OCI-LY7 (cell line): ENCODE results near the gene PTCD1.

Experiments
- EZH2phosphoT487 ChIP-seq: fragments of 200-600 bp; sonication (generic); IDR thresholded peaks from 2 replicates; pipeline ENCODE4 v1.6.1; 2018; ENCODE audit warnings: low read depth, borderline replicate concordance, mild to moderate bottlenecking, mixed run types, antibody characterized with exemption, low read length, moderate library complexity, mixed read lengths
- TF ChIP-seq, protein P1 (sequence below): fragments of 200-600 bp; sonication (generic); conservative IDR thresholded peaks from 2 replicates; pipeline ENCODE4 v1.5.1; 2014; ENCODE audit warnings: mild to moderate bottlenecking, antibody characterized with exemption, low read length, moderate library complexity, mixed read lengths

GRCh38 chr7:99393355-99394187, 45.0 kb downstream of the PTCD1 start:
- TF ChIP-seq, protein P1, sequence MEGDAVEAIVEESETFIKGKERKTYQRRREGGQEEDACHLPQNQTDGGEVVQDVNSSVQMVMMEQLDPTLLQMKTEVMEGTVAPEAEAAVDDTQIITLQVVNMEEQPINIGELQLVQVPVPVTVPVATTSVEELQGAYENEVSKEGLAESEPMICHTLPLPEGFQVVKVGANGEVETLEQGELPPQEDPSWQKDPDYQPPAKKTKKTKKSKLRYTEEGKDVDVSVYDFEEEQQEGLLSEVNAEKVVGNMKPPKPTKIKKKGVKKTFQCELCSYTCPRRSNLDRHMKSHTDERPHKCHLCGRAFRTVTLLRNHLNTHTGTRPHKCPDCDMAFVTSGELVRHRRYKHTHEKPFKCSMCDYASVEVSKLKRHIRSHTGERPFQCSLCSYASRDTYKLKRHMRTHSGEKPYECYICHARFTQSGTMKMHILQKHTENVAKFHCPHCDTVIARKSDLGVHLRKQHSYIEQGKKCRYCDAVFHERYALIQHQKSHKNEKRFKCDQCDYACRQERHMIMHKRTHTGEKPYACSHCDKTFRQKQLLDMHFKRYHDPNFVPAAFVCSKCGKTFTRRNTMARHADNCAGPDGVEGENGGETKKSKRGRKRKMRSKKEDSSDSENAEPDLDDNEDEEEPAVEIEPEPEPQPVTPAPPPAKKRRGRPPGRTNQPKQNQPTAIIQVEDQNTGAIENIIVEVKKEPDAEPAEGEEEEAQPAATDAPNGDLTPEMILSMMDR = no peak
- TF ChIP-seq EZH2phosphoT487 = no peak
